GM19043 (cell line): ENCODE measurements around the gene RAB3IP.

Experiments used
- ATAC-seq: cut with Tn5 transposase; IDR thresholded peaks from one replicate; pipeline ENCODE4 v1.9.1; 2021; ENCODE audit warnings: low read depth; ENCODE audit not compliant: unreplicated experiment

The RAB3IP gene

GRCh38 chr12:69738351-69739286 lies at the start of gene RAB3IP:
Gene RAB3IP (plus strand): TSS chr12:69738860. CDS start chr12:69755409, 16,549 bp downstream.
- peak; percentile 80 for ATAC-seq

GRCh38 chr12:69689638-69690037 lies 49.0 kb upstream of the RAB3IP start:
- ATAC-seq, result no peak

- ATAC-seq, result no peak
Observed at GRCh38 chr12:69694123-69694522, 44.5 kb upstream of the RAB3IP start.

GRCh38 chr12:69698054-69698453 lies 40.6 kb upstream of the RAB3IP start:
- no peak for ATAC-seq

GRCh38 chr12:69698769-69699540 lies 39.7 kb upstream of the RAB3IP start, which contains the start of gene BEST3:
Gene BEST3 (minus strand): TSS chr12:69699303. CDS start chr12:69697798, 1,505 bp downstream.
- no peak for ATAC-seq

- ATAC-seq, result no peak
Observed at GRCh38 chr12:69701826-69702225, 36.8 kb upstream of the RAB3IP start.

GRCh38 chr12:69703146-69703642 lies 35.5 kb upstream of the RAB3IP start:
- no peak for ATAC-seq

GRCh38 chr12:69704357-69704756 lies 34.3 kb upstream of the RAB3IP start:
- no peak for ATAC-seq

GRCh38 chr12:69708649-69709048 lies 30.0 kb upstream of the RAB3IP start:
- ATAC-seq, result no peak

GRCh38 chr12:69712826-69713225 lies 25.8 kb upstream of the RAB3IP start:
- no peak for ATAC-seq

- no peak for ATAC-seq
Observed at GRCh38 chr12:69714542-69714941, 24.1 kb upstream of the RAB3IP start.

- ATAC-seq, result no peak
Observed at GRCh38 chr12:69719336-69720316, 19.0 kb upstream of the RAB3IP start.

GRCh38 chr12:69720750-69721149 lies 17.9 kb upstream of the RAB3IP start:
- no peak for ATAC-seq

GRCh38 chr12:69726922-69727321 lies 11.7 kb upstream of the RAB3IP start:
- ATAC-seq, result no peak

- ATAC-seq, result no peak
Observed at GRCh38 chr12:69732088-69732487, 6.6 kb upstream of the RAB3IP start.

- ATAC-seq, result no peak
Observed at GRCh38 chr12:69733638-69734037, 5.0 kb upstream of the RAB3IP start.

GRCh38 chr12:69739287-69740191 lies 879 bp downstream of the RAB3IP start:
- peak; percentile 33 for ATAC-seq

- ATAC-seq, result no peak
Observed at GRCh38 chr12:69744109-69744508, 5.4 kb downstream of the RAB3IP start.

GRCh38 chr12:69751476-69751875 lies 12.8 kb downstream of the RAB3IP start:
- ATAC-seq, result no peak
